ENCODE measurements around the gene CCNY.

The CCNY gene

GRCh38 chr10:35434533-35434932 is 98.2 kb downstream of the CCNY start:
- ATAC-seq (ENCODE audit: low read depth), result no peak
- Histone ChIP-seq H3K9me3 (ENCODE audit: severe bottlenecking) (peaks cover 4% of the 10 kb centered on the region), H3K27ac (ENCODE audit: poor library complexity, severe bottlenecking) (no peak overlapping the region), H3K4me3 (ENCODE audit: severe bottlenecking) (no peak overlapping the region), H3K27me3 (ENCODE audit: insufficient read depth, poor library complexity, severe bottlenecking) (no peaks in the 10 kb centered on the region), H3K4me1 (ENCODE audit: insufficient read depth, poor library complexity, severe bottlenecking) (peaks cover 17% of the 10 kb centered on the region), H3K36me3 (ENCODE audit: low read depth) (no peaks in the 10 kb centered on the region)
- DNase-seq (ENCODE audit: low spot score), result no peak
- no peak for TF ChIP-seq CTCF (IDR thresholded peaks at IDR 0.05; ENCODE audit: poor library complexity, severe bottlenecking)

- peaks cover 17% of the 10 kb centered on the region for H3K4me1 ChIP-seq (ENCODE audit: insufficient read depth, poor library complexity, severe bottlenecking)
- H3K27me3 ChIP-seq (ENCODE audit: insufficient read depth, poor library complexity, severe bottlenecking), result no peaks in the 10 kb centered on the region
- DNase-seq (ENCODE audit: low spot score) (no peak), ATAC-seq (ENCODE audit: low read depth) (no peak)
- H3K27ac ChIP-seq (ENCODE audit: poor library complexity, severe bottlenecking), result no peak overlapping the region
- TF ChIP-seq CTCF (IDR thresholded peaks at IDR 0.05; ENCODE audit: poor library complexity, severe bottlenecking), result no peak
- no peaks in the 10 kb centered on the region for H3K36me3 ChIP-seq (ENCODE audit: low read depth)
- no peak overlapping the region for H3K4me3 ChIP-seq (ENCODE audit: severe bottlenecking)
- peaks cover 4% of the 10 kb centered on the region for H3K9me3 ChIP-seq (ENCODE audit: severe bottlenecking)
Measured at GRCh38 chr10:35435824-35436223, 99.5 kb downstream of the CCNY start.

GRCh38 chr10:35437829-35438228 is 101.5 kb downstream of the CCNY start:
- Histone ChIP-seq H3K27ac (ENCODE audit: poor library complexity, severe bottlenecking) (no peak overlapping the region), H3K4me3 (ENCODE audit: severe bottlenecking) (no peak overlapping the region), H3K27me3 (ENCODE audit: insufficient read depth, poor library complexity, severe bottlenecking) (no peaks in the 10 kb centered on the region), H3K36me3 (ENCODE audit: low read depth) (no peaks in the 10 kb centered on the region), H3K4me1 (ENCODE audit: insufficient read depth, poor library complexity, severe bottlenecking) (peaks cover 6% of the 10 kb centered on the region), H3K9me3 (ENCODE audit: severe bottlenecking) (peaks cover 8% of the 10 kb centered on the region)
- TF ChIP-seq CTCF (IDR thresholded peaks at IDR 0.05; ENCODE audit: poor library complexity, severe bottlenecking), result no peak
- no peak for ATAC-seq (ENCODE audit: low read depth)
- DNase-seq (ENCODE audit: low spot score), result no peak

- DNase-seq (ENCODE audit: low spot score) (no peak), ATAC-seq (ENCODE audit: low read depth) (no peak)
- H3K27me3 ChIP-seq (ENCODE audit: insufficient read depth, poor library complexity, severe bottlenecking), result no peaks in the 10 kb centered on the region
- no peaks in the 10 kb centered on the region for H3K4me1 ChIP-seq (ENCODE audit: insufficient read depth, poor library complexity, severe bottlenecking)
- peaks cover 15% of the 10 kb centered on the region for H3K9me3 ChIP-seq (ENCODE audit: severe bottlenecking)
- no peak overlapping the region for H3K4me3 ChIP-seq (ENCODE audit: severe bottlenecking)
- H3K36me3 ChIP-seq (ENCODE audit: low read depth), result no peaks in the 10 kb centered on the region
- H3K27ac ChIP-seq (ENCODE audit: poor library complexity, severe bottlenecking), result no peak overlapping the region
- TF ChIP-seq CTCF (IDR thresholded peaks at IDR 0.05; ENCODE audit: poor library complexity, severe bottlenecking), result no peak
Measured at GRCh38 chr10:35438718-35439571, 102.6 kb downstream of the CCNY start.

GRCh38 chr10:35440016-35440415 is 103.7 kb downstream of the CCNY start:
- H3K27ac ChIP-seq (ENCODE audit: poor library complexity, severe bottlenecking), result no peak overlapping the region
- TF ChIP-seq CTCF (IDR thresholded peaks at IDR 0.05; ENCODE audit: poor library complexity, severe bottlenecking), result no peak
- no peaks in the 10 kb centered on the region for H3K4me1 ChIP-seq (ENCODE audit: insufficient read depth, poor library complexity, severe bottlenecking)
- H3K4me3 ChIP-seq (ENCODE audit: severe bottlenecking), result no peak overlapping the region
- no peak for DNase-seq (ENCODE audit: low spot score)
- H3K9me3 ChIP-seq (ENCODE audit: severe bottlenecking), result peaks cover 23% of the 10 kb centered on the region
- ATAC-seq (ENCODE audit: low read depth), result no peak
- no peaks in the 10 kb centered on the region for H3K27me3 ChIP-seq (ENCODE audit: insufficient read depth, poor library complexity, severe bottlenecking)
- no peaks in the 10 kb centered on the region for H3K36me3 ChIP-seq (ENCODE audit: low read depth)

Measured in RWPE2 (cell line).